ENCODE results near the gene C5orf34.

Gene C5orf34

DNA sequence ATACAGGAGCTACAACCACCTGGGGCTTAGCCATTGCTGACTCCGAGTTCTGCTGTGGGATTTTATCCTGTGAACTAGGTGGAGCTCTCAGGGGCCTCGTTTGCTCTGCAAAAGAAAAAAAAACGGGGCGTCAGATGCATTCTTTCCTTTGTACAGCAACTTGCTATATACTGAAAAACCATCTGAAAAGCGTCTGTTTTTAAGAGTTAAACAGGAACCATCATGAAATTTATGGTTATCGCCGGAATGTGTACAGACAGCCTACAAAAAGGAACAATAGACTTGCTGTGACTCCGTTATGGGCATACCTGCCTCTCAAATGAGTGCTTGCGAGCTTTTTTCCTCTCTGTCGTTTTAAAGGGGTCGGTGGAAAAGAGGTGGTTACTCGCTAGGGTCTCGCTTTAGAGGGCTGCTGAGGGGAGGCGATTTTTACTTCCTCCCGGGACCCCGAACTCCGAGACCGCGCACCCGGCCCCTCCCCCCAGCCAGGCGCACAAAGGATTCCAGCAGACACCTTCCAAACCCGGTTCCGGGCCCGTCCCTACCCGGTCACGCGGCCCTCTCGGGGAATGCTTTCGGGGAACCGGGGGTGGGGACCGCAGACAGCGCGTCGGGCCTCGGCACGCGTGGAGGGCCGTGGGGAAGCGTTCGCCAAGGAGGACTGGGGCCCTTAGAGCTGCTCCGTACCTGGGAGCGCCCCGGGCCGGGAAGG lies 41.1 kb upstream of the C5orf34 start:
- Histone ChIP-seq H3K79me2 (ENCODE audit: control insufficient read depth, low read length) (peaks cover 54% of the 10 kb centered on the region), H3K4me2 (ENCODE audit: low read length) (peak overlapping the region; percentile 93), H3K27me3 (ENCODE audit: control insufficient read depth, low read length) (no peaks in the 10 kb centered on the region), H3F3A (ENCODE audit: control insufficient read depth, insufficient read depth) (no peaks in the 10 kb centered on the region), H3K9me2 (replicated peaks; ENCODE audit: control insufficient read depth, low read length) (no peaks in the 10 kb centered on the region), H3K27ac (ENCODE audit: low read depth, low read length) (peak overlapping the region; percentile 68), H3K9me3 (ENCODE audit: control insufficient read depth, insufficient read depth, low read length) (no peaks in the 10 kb centered on the region), H3K4me1 (ENCODE audit: control insufficient read depth, low read length) (peaks cover 33% of the 10 kb centered on the region), H4K20me1 (ENCODE audit: control insufficient read depth, insufficient read depth, low read depth, low read length) (no peaks in the 10 kb centered on the region; the same call in 1 of the 2 replicates), H3K36me3 (ENCODE audit: control insufficient read depth, low read length) (peaks cover 52% of the 10 kb centered on the region), H3K4me3 (ENCODE audit: low read length) (peak overlapping the region; percentile 82)
- no peak for TF ChIP-seq EZH2phosphoT487 (IDR thresholded peaks at IDR 0.05; ENCODE audit: borderline replicate concordance, low read length)
- TF ChIP-seq, protein P1, sequence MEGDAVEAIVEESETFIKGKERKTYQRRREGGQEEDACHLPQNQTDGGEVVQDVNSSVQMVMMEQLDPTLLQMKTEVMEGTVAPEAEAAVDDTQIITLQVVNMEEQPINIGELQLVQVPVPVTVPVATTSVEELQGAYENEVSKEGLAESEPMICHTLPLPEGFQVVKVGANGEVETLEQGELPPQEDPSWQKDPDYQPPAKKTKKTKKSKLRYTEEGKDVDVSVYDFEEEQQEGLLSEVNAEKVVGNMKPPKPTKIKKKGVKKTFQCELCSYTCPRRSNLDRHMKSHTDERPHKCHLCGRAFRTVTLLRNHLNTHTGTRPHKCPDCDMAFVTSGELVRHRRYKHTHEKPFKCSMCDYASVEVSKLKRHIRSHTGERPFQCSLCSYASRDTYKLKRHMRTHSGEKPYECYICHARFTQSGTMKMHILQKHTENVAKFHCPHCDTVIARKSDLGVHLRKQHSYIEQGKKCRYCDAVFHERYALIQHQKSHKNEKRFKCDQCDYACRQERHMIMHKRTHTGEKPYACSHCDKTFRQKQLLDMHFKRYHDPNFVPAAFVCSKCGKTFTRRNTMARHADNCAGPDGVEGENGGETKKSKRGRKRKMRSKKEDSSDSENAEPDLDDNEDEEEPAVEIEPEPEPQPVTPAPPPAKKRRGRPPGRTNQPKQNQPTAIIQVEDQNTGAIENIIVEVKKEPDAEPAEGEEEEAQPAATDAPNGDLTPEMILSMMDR (IDR thresholded peaks at IDR 0.05; ENCODE audit: low read depth, low read length, poor library complexity, severe bottlenecking): no peak

DNA sequence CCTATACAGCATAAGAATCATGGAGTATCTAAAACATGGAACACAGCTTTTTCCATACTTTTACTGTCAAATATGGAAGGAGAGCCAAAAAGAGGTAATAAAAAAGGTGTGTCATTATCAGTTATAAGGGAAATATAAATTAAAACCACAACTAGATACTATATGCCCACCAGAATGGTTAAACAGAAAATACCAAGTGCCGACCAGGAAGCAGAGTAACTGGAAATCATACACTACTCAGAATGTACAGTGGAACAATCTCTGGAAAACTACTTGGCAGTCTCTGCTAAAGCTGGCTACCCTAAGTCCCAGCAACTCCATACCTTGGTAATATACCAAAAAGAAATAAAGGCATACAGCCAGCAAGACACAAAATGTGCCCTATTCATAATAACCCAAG lies 39.5 kb upstream of the C5orf34 start:
- peaks cover 33% of the 10 kb centered on the region for H3K4me1 ChIP-seq (ENCODE audit: control insufficient read depth, low read length)
- H3K9me3 ChIP-seq (ENCODE audit: control insufficient read depth, insufficient read depth, low read length): no peaks in the 10 kb centered on the region
- H4K20me1 ChIP-seq (ENCODE audit: control insufficient read depth, insufficient read depth, low read depth, low read length): no peaks in the 10 kb centered on the region; the same call in none of the 2 replicates
- H3K27me3 ChIP-seq (ENCODE audit: control insufficient read depth, low read length): no peaks in the 10 kb centered on the region
- H3K27ac ChIP-seq (ENCODE audit: low read depth, low read length): no peak overlapping the region
- H3K36me3 ChIP-seq (ENCODE audit: control insufficient read depth, low read length): peaks cover 65% of the 10 kb centered on the region
- peak overlapping the region; percentile 93 for H3K4me2 ChIP-seq (ENCODE audit: low read length)
- TF ChIP-seq EZH2phosphoT487 (IDR thresholded peaks at IDR 0.05; ENCODE audit: borderline replicate concordance, low read length): no peak
- TF ChIP-seq, protein P1 (IDR thresholded peaks at IDR 0.05; ENCODE audit: low read depth, low read length, poor library complexity, severe bottlenecking): no peak
- H3K9me2 ChIP-seq (replicated peaks; ENCODE audit: control insufficient read depth, low read length): no peaks in the 10 kb centered on the region
- H3K4me3 ChIP-seq (ENCODE audit: low read length): peak overlapping the region; percentile 82; the same call in 1 of the 2 replicates
- no peaks in the 10 kb centered on the region for H3F3A ChIP-seq (ENCODE audit: control insufficient read depth, insufficient read depth)
- H3K79me2 ChIP-seq (ENCODE audit: control insufficient read depth, low read length): peaks cover 68% of the 10 kb centered on the region

DNA sequence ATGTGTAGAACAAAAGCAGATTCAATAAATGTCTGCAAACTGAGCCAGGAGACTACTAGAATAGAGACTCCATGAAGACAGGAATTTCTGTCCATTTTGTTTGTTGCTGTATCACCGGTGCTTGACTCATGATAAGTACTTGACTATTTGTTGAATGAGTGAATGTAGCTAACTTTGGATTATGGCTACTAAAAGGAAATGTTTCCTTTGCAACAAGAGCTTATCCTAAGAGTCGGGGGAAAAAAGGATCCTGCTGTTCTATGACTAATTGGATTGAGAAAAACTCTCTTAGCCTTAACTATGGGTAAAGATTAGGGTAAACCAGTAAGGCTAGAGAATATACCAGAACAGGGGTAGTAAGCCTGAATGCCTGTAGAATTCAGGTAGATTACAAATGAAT lies 38.4 kb upstream of the C5orf34 start:
- Histone ChIP-seq H3K9me3 (ENCODE audit: control insufficient read depth, insufficient read depth, low read length) (no peaks in the 10 kb centered on the region), H3K36me3 (ENCODE audit: control insufficient read depth, low read length) (peaks cover 75% of the 10 kb centered on the region), H3K27me3 (ENCODE audit: control insufficient read depth, low read length) (no peaks in the 10 kb centered on the region), H4K20me1 (ENCODE audit: control insufficient read depth, insufficient read depth, low read depth, low read length) (no peaks in the 10 kb centered on the region; the same call in none of the 2 replicates), H3K4me2 (ENCODE audit: low read length) (no peak overlapping the region; the same call in 1 of the 2 replicates), H3K79me2 (ENCODE audit: control insufficient read depth, low read length) (peaks cover 79% of the 10 kb centered on the region), H3K4me3 (ENCODE audit: low read length) (no peak overlapping the region), H3K4me1 (ENCODE audit: control insufficient read depth, low read length) (peaks cover 33% of the 10 kb centered on the region), H3K9me2 (replicated peaks; ENCODE audit: control insufficient read depth, low read length) (no peaks in the 10 kb centered on the region), H3K27ac (ENCODE audit: low read depth, low read length) (no peak overlapping the region), H3F3A (ENCODE audit: control insufficient read depth, insufficient read depth) (no peaks in the 10 kb centered on the region)
- TF ChIP-seq, protein P1 (IDR thresholded peaks at IDR 0.05; ENCODE audit: low read depth, low read length, poor library complexity, severe bottlenecking): no peak
- TF ChIP-seq EZH2phosphoT487 (IDR thresholded peaks at IDR 0.05; ENCODE audit: borderline replicate concordance, low read length): no peak
